ENCODE data around the gene AUP1. TPM values are rescaled to one million over a fixed set of nuclear protein-coding genes. Genes with fewer than 3 reads are reported as not detected.

AUP1 gene
- total and polyA plus RNA-seq, 9 of the 15 experiments (the other 6 are each of a cell fraction or from before 2014, with no cell fraction given) = 70.7 to 245 (median 165) TPM

DNA sequence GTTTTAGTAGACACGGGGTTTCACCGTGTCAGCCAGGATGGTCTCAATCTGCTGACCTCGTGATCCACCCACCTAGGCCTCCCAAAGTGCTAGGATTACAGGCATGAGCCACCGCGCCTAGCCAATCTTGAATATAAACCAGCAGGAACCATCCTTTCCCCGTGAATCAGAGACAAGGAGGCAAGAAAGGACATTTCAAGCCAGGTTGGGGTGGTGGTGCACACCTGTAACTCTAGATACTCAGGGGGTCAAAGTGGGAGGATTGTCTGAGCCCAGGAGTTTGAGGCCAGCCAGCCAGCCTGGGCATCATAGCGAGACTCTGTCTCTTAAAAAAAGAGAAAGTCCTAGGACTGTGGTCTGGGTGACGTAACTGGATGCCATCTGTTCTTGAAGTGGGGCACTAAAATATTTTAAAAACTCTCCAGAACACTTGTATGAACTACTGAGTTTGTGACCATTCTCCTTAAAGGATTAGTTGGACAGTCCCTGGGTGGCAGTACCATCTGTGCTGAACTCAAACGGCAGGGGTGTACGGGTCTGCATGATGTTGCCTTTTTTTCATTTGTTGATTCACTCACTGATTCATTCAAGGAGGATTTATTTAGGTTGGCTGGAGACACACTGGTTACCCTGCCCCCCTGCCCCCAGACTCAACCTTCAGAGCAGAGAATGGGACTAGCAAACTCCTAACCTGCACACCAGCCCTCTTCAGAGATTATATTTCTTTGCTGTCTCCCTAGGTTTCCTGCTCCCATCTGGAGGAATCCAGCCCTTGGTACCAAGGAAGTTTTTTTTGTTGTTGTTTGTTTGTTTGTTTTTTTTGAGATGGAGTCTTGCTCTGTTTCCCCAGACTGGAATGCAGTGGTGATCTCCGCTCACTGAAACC, 18.2 kb downstream of the AUP1 start (continued):
- 0 out of 2 replicates have a peak, but pooled peaks have one; percentile 14 for TF ChIP-seq C11orf30 (IDR thresholded peaks at IDR 0.05; ENCODE audit: low read depth)
- TF ChIP-seq PHB2 (IDR thresholded peaks at IDR 0.05; ENCODE audit: low read depth) = no peak
- TF ChIP-seq, protein P1, sequence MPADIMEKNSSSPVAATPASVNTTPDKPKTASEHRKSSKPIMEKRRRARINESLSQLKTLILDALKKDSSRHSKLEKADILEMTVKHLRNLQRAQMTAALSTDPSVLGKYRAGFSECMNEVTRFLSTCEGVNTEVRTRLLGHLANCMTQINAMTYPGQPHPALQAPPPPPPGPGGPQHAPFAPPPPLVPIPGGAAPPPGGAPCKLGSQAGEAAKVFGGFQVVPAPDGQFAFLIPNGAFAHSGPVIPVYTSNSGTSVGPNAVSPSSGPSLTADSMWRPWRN (IDR thresholded peaks at IDR 0.05; ENCODE audit: low read depth) = no peak

DNA sequence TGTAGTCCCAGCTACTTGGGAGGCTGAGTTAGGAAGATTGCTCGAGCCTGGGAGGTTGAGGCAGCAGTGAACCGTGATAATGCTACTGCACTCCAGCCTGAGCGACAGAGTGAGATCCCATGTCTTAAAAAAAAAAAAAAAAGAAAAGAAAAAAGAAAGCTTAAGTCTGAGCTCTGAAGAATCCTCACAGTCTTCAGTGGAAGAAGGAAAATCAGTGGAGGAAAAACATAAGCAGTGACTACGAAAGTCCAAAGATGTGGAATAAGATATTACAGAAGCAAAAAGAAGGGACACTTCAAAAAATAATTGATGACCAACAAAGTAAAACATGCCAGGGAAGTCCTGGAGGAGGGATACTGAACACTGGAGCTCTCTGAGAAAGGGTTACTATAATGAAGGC, 19.2 kb downstream of the AUP1 start:
- no peak overlapping the region; the same call in 1 of the 2 replicates for H3K4me2 ChIP-seq (ENCODE audit: insufficient read depth, low read length)

More for the DNA sequence above, 19.2 kb downstream of the AUP1 start:
- 71% methylated on average over 4 of the region's 4 CpGs for WGBS (ENCODE audit: insufficient coverage, low coverage, missing lambda C conversion rate)
- Histone ChIP-seq H3K4me1 (replicated peaks in 1 of 2; ENCODE audit: control insufficient read depth in 2 of 2, insufficient read depth in 2 of 2, low read length in 2 of 2) (peaks cover 26 to 47% of the 10 kb centered on the region in 2 experiments; a peak in 4 of 5 replicates), H2AFZ (ENCODE audit: low read depth, low read length) (peak overlapping the region; percentile 88), H3K9ac (ENCODE audit: insufficient read depth in 1 of 2, low read depth in 2 of 2, low read length in 2 of 2) (peak overlapping the region in 1 of 2 experiments; percentile 1; a peak in 1 of 4 replicates), H3K9me1 (ENCODE audit: control insufficient read depth, insufficient read depth, low read length) (no peaks in the 10 kb centered on the region), H3K27ac (ENCODE audit: extremely low read depth, low read depth, low read length) (no peak overlapping the region), H3K27me3 (ENCODE audit: control insufficient read depth in 2 of 2, insufficient read depth in 2 of 2, low read length in 2 of 2) (no peaks in the 10 kb centered on the region), H3K4me3 (no peak overlapping the region), H4K20me1 (replicated peaks; ENCODE audit: control insufficient read depth, insufficient read depth, low read length) (no peaks in the 10 kb centered on the region), H3K9me3 (replicated peaks; ENCODE audit: control insufficient read depth, insufficient read depth, low read depth, low read length) (no peaks in the 10 kb centered on the region), H3K79me2 (ENCODE audit: control insufficient read depth, insufficient read depth, low read length) (peaks cover 18% of the 10 kb centered on the region), H3K36me3 (ENCODE audit: control insufficient read depth, insufficient read depth, low read length) (peaks cover 9% of the 10 kb centered on the region; the same call in 2 of the 3 replicates)
- intact Hi-C loops (cut with micrococcal nuclease) (no loop called here), in situ Hi-C loops (cut with MboI) (no loop called here)
- no TSS peak for BruUV-seq (replicated peaks)
- no peak for TF ChIP-seq ELF1 (tag; IDR thresholded peaks at IDR 0.05)
- TF ChIP-seq, protein P2, sequence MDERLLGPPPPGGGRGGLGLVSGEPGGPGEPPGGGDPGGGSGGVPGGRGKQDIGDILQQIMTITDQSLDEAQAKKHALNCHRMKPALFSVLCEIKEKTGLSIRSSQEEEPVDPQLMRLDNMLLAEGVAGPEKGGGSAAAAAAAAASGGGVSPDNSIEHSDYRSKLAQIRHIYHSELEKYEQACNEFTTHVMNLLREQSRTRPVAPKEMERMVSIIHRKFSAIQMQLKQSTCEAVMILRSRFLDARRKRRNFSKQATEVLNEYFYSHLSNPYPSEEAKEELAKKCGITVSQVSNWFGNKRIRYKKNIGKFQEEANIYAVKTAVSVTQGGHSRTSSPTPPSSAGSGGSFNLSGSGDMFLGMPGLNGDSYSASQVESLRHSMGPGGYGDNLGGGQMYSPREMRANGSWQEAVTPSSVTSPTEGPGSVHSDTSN (CRISPR knock-in tag; IDR thresholded peaks at IDR 0.05; ENCODE audit: low read depth) = no peak
- TF ChIP-seq, protein P2 (tag; conservative IDR thresholded peaks at IDR 0.05; ENCODE audit: low read depth) = peak; percentile 38; the same call in 1 of the 2 replicates
- TF ChIP-seq NUFIP1 (IDR thresholded peaks at IDR 0.05; ENCODE audit: partially characterized antibody) = no peak
- TF ChIP-seq, protein P3, sequence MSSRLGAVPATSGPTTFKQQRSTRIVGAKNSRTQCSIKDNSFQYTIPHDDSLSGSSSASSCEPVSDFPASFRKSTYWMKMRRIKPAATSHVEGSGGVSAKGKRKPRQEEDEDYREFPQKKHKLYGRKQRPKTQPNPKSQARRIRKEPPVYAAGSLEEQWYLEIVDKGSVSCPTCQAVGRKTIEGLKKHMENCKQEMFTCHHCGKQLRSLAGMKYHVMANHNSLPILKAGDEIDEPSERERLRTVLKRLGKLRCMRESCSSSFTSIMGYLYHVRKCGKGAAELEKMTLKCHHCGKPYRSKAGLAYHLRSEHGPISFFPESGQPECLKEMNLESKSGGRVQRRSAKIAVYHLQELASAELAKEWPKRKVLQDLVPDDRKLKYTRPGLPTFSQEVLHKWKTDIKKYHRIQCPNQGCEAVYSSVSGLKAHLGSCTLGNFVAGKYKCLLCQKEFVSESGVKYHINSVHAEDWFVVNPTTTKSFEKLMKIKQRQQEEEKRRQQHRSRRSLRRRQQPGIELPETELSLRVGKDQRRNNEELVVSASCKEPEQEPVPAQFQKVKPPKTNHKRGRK (tag; IDR thresholded peaks at IDR 0.05) = peak; percentile 82
- no peak for TF ChIP-seq POLR2B (IDR thresholded peaks at IDR 0.05; ENCODE audit: low read depth, partially characterized antibody)
- peak; percentile 22 for TF ChIP-seq MEIS2 (IDR thresholded peaks at IDR 0.05; ENCODE audit: partially characterized antibody)
- TF ChIP-seq CBFB (CRISPR knock-in tag; IDR thresholded peaks at IDR 0.05) = no peak
- CTCF ChIA-PET (ENCODE audit: low intra/inter-chr PET ratio) = no interaction called here
- DNase-seq (ENCODE audit: extremely low read depth in 1 of 4, low spot score in 3 of 4) (no peak), FAIRE-seq (no peak), ATAC-seq (no peak)
- POLR2A ChIA-PET = interaction anchor here (0.6 to 3.3 kb wide), 7 partner anchors 9 to 92 kb away, joined by 3 to 17 read pairs (median 5); partner anchors contain the start of genes AUP1 and HTRA2

All from K562 (cell line).